H1 (cell line): Measurements from ENCODE around the gene RARB. TPM values are rescaled to one million over a fixed set of nuclear protein-coding genes. Genes with fewer than 3 reads are reported as not detected.

Source experiments
- BCL11A ChIP-seq, 2 experiments: IDR thresholded peaks; one replicate each; pipeline ENCODE4 v1.6.1; 2011; ENCODE audit warnings: low read depth in 2 of 2, low read length in 2 of 2, mild to moderate bottlenecking in 2 of 2
- polyA plus RNA-seq, 7 experiments: library from polyadenylated mRNA; depleted of rRNA in 3 of 7; stranded (reverse) in 5 of 7; unstranded in 2 of 7; fragments of >200 nt in 5 of 7; fragments of 200-250 nt in 2 of 7; gene quantifications; 1 replicate in 5 of 7; 2 replicates in 1 of 7; 4 replicates in 1 of 7; pipeline versions ENCODE4 v1.2.1 to v1.2.3, GENCODE V29; 2011 to 2013; ENCODE audit warnings: missing spikeins in 2 of 7, mixed read lengths in 2 of 7
- total RNA-seq: library from RNA; stranded (reverse); fragmentation: NEBNext Ultra II Directional; extraction: Animal tissue kit (Norgen Biotek cat#: 25700); gene quantifications from 2 replicates; pipeline ENCODE4 v1.2.1, GENCODE V29; 2021

The RARB gene
- total and polyA plus RNA-seq, 2 of the 8 experiments (the other 6 are each of a cell fraction or from before 2014, with no cell fraction given) = 0.15 to 0.22 TPM

- TF ChIP-seq BCL11A (IDR thresholded peaks at IDR 0.05; ENCODE audit: low read depth in 2 of 2, low read length in 2 of 2) = no peak
Observed at GRCh38 chr3:25586553-25586952, 158.5 kb downstream of the RARB start (continued).
